Head of caudate nucleus (tissue), 42 donors: ENCODE measurements around the gene PRSS50.
A peak's percentile ranks its signal among the peaks of the same experiment; 100 is the strongest.

Source experiments
- DNase-seq, 42 donors: peaks; one replicate each; pipeline versions ENCODE4 v3.0.0 to v3.0.0-alpha.2; 2020 to 2021; ENCODE audit warnings: mixed read lengths in 7 of 42
- intact Hi-C: fragments of 100-400 bp; cut with DNase I; formaldehyde crosslinking; loops from one replicate; pipeline ENCODE4 v1.15.0; 2022

Gene PRSS50

GRCh38 chr3:46665763-46666452, 51.8 kb downstream of the PRSS50 start:
- intact Hi-C loops: no loop called here
- DNase-seq: peak in 15 of 42 donors; percentile 0 to 38 (median 8)

GRCh38 chr3:46664971-46665762, 52.5 kb downstream of the PRSS50 start:
- peak in 17 of 42 donors; percentile 3 to 36 (median 11) for DNase-seq
- intact Hi-C loops: no loop called here

GRCh38 chr3:46664188-46664970, 53.3 kb downstream of the PRSS50 start:
- peak in 16 of 42 donors; percentile 1 to 34 (median 8) for DNase-seq
- intact Hi-C loops: no loop called here

- intact Hi-C loops: no loop called here
- peak in 12 of 42 donors; percentile 8 to 44 (median 14) for DNase-seq
Observed at GRCh38 chr3:46663591-46664135, 54.0 kb downstream of the PRSS50 start.

GRCh38 chr3:46662771-46663551, 54.7 kb downstream of the PRSS50 start:
- DNase-seq: peak in 40 of 42 donors; percentile 19 to 74 (median 54)
- intact Hi-C loops: no loop called here
